GM12892 (cell line): Measurements from ENCODE around the gene KCNC1.

Experiments used
- POLR2AphosphoS5 ChIP-seq: IDR thresholded peaks from 2 replicates; pipeline ENCODE4 v1.6.1; 2011; ENCODE audit warnings: low read depth, low read length, control low read depth
- TAF1 ChIP-seq: IDR thresholded peaks from 2 replicates; pipeline ENCODE4 v1.6.1; 2011; ENCODE audit warnings: low read depth, mild to moderate bottlenecking, control low read depth, low read length, borderline replicate concordance

DNA sequence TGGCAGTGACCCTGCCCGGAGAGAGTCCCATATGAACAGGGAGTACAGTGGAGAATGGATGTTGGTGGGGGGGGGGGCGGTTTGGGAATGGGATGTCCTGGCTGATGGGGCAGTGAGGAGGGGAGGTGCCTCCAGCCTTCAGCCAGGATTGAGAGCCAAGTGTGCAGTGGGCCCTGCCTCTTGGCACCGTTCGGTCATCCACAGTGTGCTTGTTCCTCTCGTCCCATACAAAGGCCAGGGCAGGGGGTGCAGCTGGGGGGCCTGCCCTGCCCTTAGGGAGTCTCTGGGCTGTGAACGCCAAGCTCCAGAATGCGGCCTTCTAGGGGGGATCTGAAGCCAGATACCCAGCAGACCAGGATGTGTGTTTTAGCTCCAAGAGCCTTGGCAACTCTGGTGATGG lies 34.0 kb downstream of the KCNC1 start:
- TF ChIP-seq POLR2AphosphoS5, result no peak
- TF ChIP-seq TAF1, result no peak
